PC-3 (cell line): ENCODE results near the gene FAM9C.

Experiments
- CTCF ChIP-seq: fragments of 300-600 bp; sonication (generic); conservative IDR thresholded peaks from 2 replicates; pipeline ENCODE4 v1.5.1; 2017; ENCODE audit warnings: antibody characterized with exemption, low read depth, mild to moderate bottlenecking, low read length
- EZH2 ChIP-seq: fragments of 300-600 bp; sonication (generic); IDR thresholded peaks from one replicate; pipeline ENCODE4 v1.6.1; 2017; ENCODE audit warnings: antibody characterized with exemption, mild to moderate bottlenecking, low read length; ENCODE audit not compliant: unreplicated experiment

GRCh38 chrX:13091111-13091765 lies 46.8 kb upstream of the FAM9C start:
- TF ChIP-seq CTCF (no peak), EZH2 (no peak)
